Mesothelial cell of epicardium (in vitro differentiated cells): ENCODE results near the gene ASTN1. TPM values are rescaled to one million over a fixed set of nuclear protein-coding genes. Genes with fewer than 3 reads are reported as not detected.

Source experiments
- DNase-seq, 2 experiments: peaks; one replicate each; pipeline ENCODE4 v3.0.0; 2021; ENCODE audit warnings: low spot score in 2 of 2; ENCODE audit not compliant: unreplicated experiment in 2 of 2
- H3K27ac Mint-ChIP-seq: 2 replicates; pipeline ENCODE4 v1.8.0; 2021; ENCODE audit warnings: mixed read lengths
- H3K27me3 Mint-ChIP-seq: 2 replicates; pipeline ENCODE4 v1.8.0; 2021; ENCODE audit warnings: low read depth, mixed read lengths
- H3K36me3 Mint-ChIP-seq: 2 replicates; pipeline ENCODE4 v1.8.0; 2021; ENCODE audit warnings: mixed read lengths
- H3K4me1 Mint-ChIP-seq: 2 replicates; pipeline ENCODE4 v1.8.0; 2021; ENCODE audit warnings: mixed read lengths
- H3K4me3 Mint-ChIP-seq: 2 replicates; pipeline ENCODE4 v1.8.0; 2021; ENCODE audit warnings: mild to moderate bottlenecking, moderate library complexity, mixed read lengths
- H3K9me3 Mint-ChIP-seq: 2 replicates; pipeline ENCODE4 v1.8.0; 2021; ENCODE audit warnings: mixed read lengths
- CTCF ChIP-seq: fragments of 200-600 bp; sonication (generic); IDR thresholded peaks from one replicate; pipeline ENCODE4 v1.5.0; 2021; ENCODE audit warnings: antibody characterized with exemption; ENCODE audit not compliant: unreplicated experiment
- total RNA-seq: library from RNA; stranded (reverse); gene quantifications from 3 replicates; pipeline ENCODE4 v1.2.1, GENCODE V29; 2021

The ASTN1 gene
- total RNA-seq, 1 donor from 2014 or later, result 4.0 TPM

GRCh38 chr1:177012342-177012925 lies 152.1 kb downstream of the ASTN1 start:
- H3K4me1 Mint-ChIP-seq, result no peaks in the 10 kb centered on the region

GRCh38 chr1:177011508-177011907 lies 153.0 kb downstream of the ASTN1 start:
- Mint-ChIP-seq H3K36me3 (no peaks in the 10 kb centered on the region), H3K4me1 (no peaks in the 10 kb centered on the region), H3K4me3 (no peak overlapping the region), H3K27ac (no peak overlapping the region), H3K9me3 (no peaks in the 10 kb centered on the region), H3K27me3 (peaks cover 37% of the 10 kb centered on the region)
- DNase-seq, result no peak
- TF ChIP-seq CTCF, result no peak

More at GRCh38 chr1:177012342-177012925, 152.1 kb downstream of the ASTN1 start:
- Mint-ChIP-seq H3K9me3 (no peaks in the 10 kb centered on the region), H3K27ac (no peak overlapping the region), H3K4me3 (no peak overlapping the region), H3K36me3 (no peaks in the 10 kb centered on the region), H3K27me3 (peaks cover 36% of the 10 kb centered on the region)
- no peak for DNase-seq
- TF ChIP-seq CTCF, result no peak

- H3K4me3 Mint-ChIP-seq, result no peak overlapping the region
- H3K27me3 Mint-ChIP-seq, result peaks cover 37% of the 10 kb centered on the region
- H3K27ac Mint-ChIP-seq, result no peak overlapping the region
- H3K4me1 Mint-ChIP-seq, result no peaks in the 10 kb centered on the region
- no peaks in the 10 kb centered on the region for H3K9me3 Mint-ChIP-seq
- no peaks in the 10 kb centered on the region for H3K36me3 Mint-ChIP-seq
- TF ChIP-seq CTCF, result no peak
- DNase-seq, result no peak
Measured at GRCh38 chr1:177010211-177010825, 154.2 kb downstream of the ASTN1 start.

- no peak for TF ChIP-seq CTCF
- no peaks in the 10 kb centered on the region for H3K4me1 Mint-ChIP-seq
- no peak overlapping the region for H3K27ac Mint-ChIP-seq
- peaks cover 40% of the 10 kb centered on the region for H3K27me3 Mint-ChIP-seq
- no peaks in the 10 kb centered on the region for H3K9me3 Mint-ChIP-seq
- no peaks in the 10 kb centered on the region for H3K36me3 Mint-ChIP-seq
- H3K4me3 Mint-ChIP-seq, result no peak overlapping the region
- no peak for DNase-seq
Measured at GRCh38 chr1:177008653-177009052, 155.9 kb downstream of the ASTN1 start.

- peaks cover 42% of the 10 kb centered on the region for H3K27me3 Mint-ChIP-seq
- DNase-seq, result no peak
- no peak overlapping the region for H3K27ac Mint-ChIP-seq
- H3K4me1 Mint-ChIP-seq, result no peaks in the 10 kb centered on the region
- no peaks in the 10 kb centered on the region for H3K9me3 Mint-ChIP-seq
- no peaks in the 10 kb centered on the region for H3K36me3 Mint-ChIP-seq
- H3K4me3 Mint-ChIP-seq, result no peak overlapping the region
- TF ChIP-seq CTCF, result no peak
Measured at GRCh38 chr1:177007437-177008161, 156.9 kb downstream of the ASTN1 start.
